MCF 10A (cell line): ENCODE results near the gene C19orf81. TPM values are rescaled to one million over a fixed set of nuclear protein-coding genes. Genes with fewer than 3 reads are reported as not detected.

Experiments used
- BruUV-seq: library from RNA; stranded (reverse); fragments of 400-500 nt; replicated peaks from 2 replicates; lab custom pipeline; 2021; lab: Mats Ljungman, UMichigan
- CTCF ChIA-PET: fragments of 300-600 bp; sonication (Branson Sonifier 250); formaldehyde crosslinking; extraction: SDS; loops from one replicate; lab custom pipeline; 2021; ENCODE audit warnings: antibody characterized with exemption, inconsistent platforms; lab: Yijun Ruan, JAX
- POLR2A ChIA-PET: fragments of 300-600, 350-650 bp; sonication (Branson Sonifier 250); formaldehyde crosslinking; extraction: SDS; loops from one replicate; lab custom pipeline; 2020; ENCODE audit warnings: antibody characterized with exemption, inconsistent platforms; lab: Yijun Ruan, JAX
- DNase-seq: peaks from one replicate; pipeline ENCODE4 v3.0.0-alpha.2; 2018; ENCODE audit not compliant: unreplicated experiment
- H3K27ac Mint-ChIP-seq: one replicate; pipeline ENCODE4 v1.8.0; 2022; ENCODE audit warnings: mild to moderate bottlenecking, low read depth, mixed read lengths; ENCODE audit not compliant: unreplicated experiment
- H3K27me3 Mint-ChIP-seq: one replicate; pipeline ENCODE4 v1.8.0; 2022; ENCODE audit warnings: mixed read lengths; ENCODE audit not compliant: insufficient read depth, unreplicated experiment
- H3K36me3 Mint-ChIP-seq: one replicate; pipeline ENCODE4 v1.8.0; 2022; ENCODE audit warnings: mild to moderate bottlenecking, moderate library complexity, mixed read lengths; ENCODE audit not compliant: insufficient read depth, unreplicated experiment
- H3K4me1 Mint-ChIP-seq: one replicate; pipeline ENCODE4 v1.8.0; 2022; ENCODE audit warnings: mixed read lengths; ENCODE audit not compliant: insufficient read depth, unreplicated experiment
- H3K4me3 Mint-ChIP-seq: one replicate; pipeline ENCODE4 v1.8.0; 2022; ENCODE audit warnings: mild to moderate bottlenecking, moderate library complexity, mixed read lengths; ENCODE audit not compliant: unreplicated experiment
- H3K9me3 Mint-ChIP-seq: one replicate; pipeline ENCODE4 v1.8.0; 2022; ENCODE audit warnings: mixed read lengths; ENCODE audit not compliant: unreplicated experiment
- intact Hi-C: fragments of 100-400 bp; cut with micrococcal nuclease; formaldehyde crosslinking; loops from 2 replicates; pipeline ENCODE4 v1.14.1; 2022
- total RNA-seq: library from RNA; stranded (reverse); gene quantifications from 2 replicates; pipeline ENCODE4 v1.2.3, GENCODE V29; 2022
- TF ChIP-seq, protein P1 (sequence below): fragments of 200-600 bp; IDR thresholded peaks from one replicate; pipeline ENCODE4 v1.8.0; 2022; ENCODE audit warnings: antibody characterized with exemption, mild to moderate bottlenecking; ENCODE audit not compliant: unreplicated experiment

C19orf81 gene
- total RNA-seq, 1 experiment from 2014 or later, result not detected

DNA sequence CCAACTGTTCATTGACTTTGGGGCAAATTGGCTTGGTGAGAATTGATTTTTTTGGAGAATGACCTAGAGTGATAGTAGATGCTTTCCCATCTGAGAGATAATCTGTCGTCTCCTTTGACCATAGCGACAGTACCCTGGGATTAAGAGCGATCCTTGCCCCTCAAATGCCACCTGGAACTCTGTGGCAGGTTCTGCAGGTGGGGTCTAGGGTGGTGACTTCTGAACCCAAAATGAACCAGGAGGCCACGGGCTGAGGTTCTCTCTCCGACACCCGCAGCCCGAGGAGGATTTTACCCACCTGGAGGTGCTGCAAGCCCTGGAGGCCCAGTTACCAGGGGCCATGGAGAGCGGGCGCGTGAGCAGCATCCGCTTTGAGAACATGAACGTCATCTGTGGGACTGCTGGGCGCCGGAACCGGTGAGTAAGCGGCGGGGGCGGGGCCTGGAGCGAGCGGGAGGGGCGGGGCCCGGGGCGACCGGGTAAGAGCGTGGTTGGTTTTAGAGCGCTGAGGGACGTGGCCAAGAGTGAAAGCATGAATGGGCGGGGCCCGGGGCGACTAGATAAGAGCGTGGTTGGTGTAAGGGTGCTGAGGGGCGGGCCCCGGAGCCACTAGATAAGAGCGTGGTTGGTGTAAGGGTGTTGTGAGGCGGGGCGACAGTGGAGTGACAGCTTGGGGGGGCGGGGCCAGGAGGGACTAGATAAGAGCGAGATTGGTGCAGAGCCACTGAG lies 8.6 kb downstream of the C19orf81 start:
- Mint-ChIP-seq H3K36me3 (peaks cover 6% of the 10 kb centered on the region), H3K27me3 (peaks cover 21% of the 10 kb centered on the region), H3K27ac (no peak overlapping the region), H3K9me3 (peaks cover 46% of the 10 kb centered on the region), H3K4me1 (peaks cover 6% of the 10 kb centered on the region), H3K4me3 (peak overlapping the region; percentile 64)
- ChIA-PET CTCF (interaction anchor here (1.1 kb wide), 1 partner anchor 12 kb away, joined by 4 read pairs; no protein-coding TSS in a partner anchor), POLR2A (no interaction called here)
- TF ChIP-seq, protein P1, sequence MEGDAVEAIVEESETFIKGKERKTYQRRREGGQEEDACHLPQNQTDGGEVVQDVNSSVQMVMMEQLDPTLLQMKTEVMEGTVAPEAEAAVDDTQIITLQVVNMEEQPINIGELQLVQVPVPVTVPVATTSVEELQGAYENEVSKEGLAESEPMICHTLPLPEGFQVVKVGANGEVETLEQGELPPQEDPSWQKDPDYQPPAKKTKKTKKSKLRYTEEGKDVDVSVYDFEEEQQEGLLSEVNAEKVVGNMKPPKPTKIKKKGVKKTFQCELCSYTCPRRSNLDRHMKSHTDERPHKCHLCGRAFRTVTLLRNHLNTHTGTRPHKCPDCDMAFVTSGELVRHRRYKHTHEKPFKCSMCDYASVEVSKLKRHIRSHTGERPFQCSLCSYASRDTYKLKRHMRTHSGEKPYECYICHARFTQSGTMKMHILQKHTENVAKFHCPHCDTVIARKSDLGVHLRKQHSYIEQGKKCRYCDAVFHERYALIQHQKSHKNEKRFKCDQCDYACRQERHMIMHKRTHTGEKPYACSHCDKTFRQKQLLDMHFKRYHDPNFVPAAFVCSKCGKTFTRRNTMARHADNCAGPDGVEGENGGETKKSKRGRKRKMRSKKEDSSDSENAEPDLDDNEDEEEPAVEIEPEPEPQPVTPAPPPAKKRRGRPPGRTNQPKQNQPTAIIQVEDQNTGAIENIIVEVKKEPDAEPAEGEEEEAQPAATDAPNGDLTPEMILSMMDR, result no peak
- BruUV-seq, result no TSS peak
- intact Hi-C loops, result no loop called here
- peak; percentile 93 for DNase-seq

DNA sequence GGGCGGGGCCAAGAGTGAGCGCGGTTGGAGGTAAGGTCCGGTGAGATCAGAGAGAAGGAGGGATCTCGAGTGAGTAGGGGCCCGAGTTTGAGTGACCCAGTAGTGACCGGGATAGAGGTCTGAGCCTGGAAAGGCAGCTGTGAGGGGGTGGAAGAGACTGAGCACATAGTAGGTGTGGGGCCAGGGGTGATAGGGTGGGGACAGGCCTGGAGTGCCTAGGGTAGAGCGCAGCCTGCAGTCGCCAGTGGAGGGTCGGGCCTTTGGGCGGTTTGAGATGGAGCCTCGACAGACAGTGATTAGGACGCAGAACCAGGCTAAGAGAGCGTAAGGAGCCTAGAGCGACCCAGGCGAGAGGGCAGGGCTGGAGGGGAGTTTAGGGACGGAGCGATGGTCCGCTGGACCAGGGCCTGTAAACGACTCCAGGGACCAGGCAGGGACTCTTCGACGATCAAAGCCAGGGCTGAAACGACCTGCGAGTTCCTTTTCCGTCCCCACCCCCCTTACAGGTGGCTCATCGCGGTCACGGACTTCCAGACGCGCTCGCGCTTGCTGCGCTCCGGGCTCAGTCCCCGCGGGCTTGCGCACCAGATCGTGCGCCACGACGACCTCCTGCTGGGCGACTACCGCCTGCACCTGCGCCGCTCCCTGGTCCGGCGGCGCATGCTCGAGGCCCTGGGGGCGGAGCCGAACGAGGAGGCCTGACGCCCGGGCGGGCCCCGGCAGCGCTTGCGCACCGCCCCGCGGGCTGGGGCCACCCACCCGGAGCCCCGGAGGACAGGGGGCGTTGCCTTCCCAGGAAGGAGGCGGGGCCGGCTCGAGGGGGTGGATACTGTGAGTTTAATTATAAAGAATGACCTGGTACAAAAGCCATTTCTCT lies 9.4 kb downstream of the C19orf81 start:
- H3K4me1 Mint-ChIP-seq, result peaks cover 6% of the 10 kb centered on the region
- DNase-seq, result no peak
- ChIA-PET POLR2A (no interaction called here), CTCF (interaction anchor here (1.1 kb wide), 1 partner anchor 11 kb away, joined by 4 read pairs; no protein-coding TSS in a partner anchor)
- BruUV-seq, result no TSS peak
- peak overlapping the region; percentile 64 for H3K4me3 Mint-ChIP-seq
- H3K27ac Mint-ChIP-seq, result no peak overlapping the region
- H3K9me3 Mint-ChIP-seq, result peaks cover 51% of the 10 kb centered on the region
- peaks cover 6% of the 10 kb centered on the region for H3K36me3 Mint-ChIP-seq
- intact Hi-C loops, result no loop called here
- TF ChIP-seq, protein P1, result no peak
- peaks cover 19% of the 10 kb centered on the region for H3K27me3 Mint-ChIP-seq

DNA sequence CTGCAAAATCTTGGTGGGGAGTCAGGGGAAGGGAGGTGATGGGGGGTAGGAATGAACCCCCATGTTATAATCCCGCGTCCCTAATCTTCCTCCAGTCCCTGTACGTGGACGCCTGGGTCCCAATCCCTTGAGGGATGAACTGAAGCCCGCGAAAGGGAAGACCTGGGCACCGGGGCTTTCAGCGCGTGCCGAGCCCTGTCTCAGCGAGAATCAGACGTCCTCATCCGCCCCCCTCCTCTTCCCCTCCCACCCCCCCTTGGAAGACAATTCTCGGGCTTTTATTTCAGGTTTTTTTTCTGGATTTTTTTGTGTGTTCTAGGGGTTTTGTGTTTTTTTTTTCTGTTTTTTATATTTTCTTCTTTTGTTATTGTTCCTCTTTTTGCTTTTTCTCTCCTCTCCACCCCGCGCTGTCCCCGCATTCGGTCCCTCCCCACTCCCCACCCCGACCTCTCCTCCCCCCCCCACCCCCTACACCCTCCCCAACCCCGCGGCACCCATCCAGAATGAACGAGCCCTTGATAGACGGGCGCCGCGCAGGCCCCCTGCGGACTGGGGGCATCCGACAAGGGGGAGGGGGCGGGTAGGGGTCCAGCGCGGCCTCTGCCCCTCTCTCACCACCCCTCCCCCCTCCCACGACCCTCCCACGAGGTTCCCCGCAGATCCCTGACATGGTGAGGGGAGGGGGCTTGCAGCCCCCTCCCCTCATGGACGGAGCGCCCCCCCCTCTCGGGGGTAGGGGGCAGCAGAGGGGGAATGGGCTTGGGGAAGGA lies 10.3 kb downstream of the C19orf81 start:
- no peak for DNase-seq
- CTCF ChIA-PET, result interaction anchor here (1.1 kb wide), 1 partner anchor 10 kb away, joined by 4 read pairs; no protein-coding TSS in a partner anchor
- peaks cover 6% of the 10 kb centered on the region for H3K36me3 Mint-ChIP-seq
- H3K27me3 Mint-ChIP-seq, result peaks cover 11% of the 10 kb centered on the region
- peaks cover 6% of the 10 kb centered on the region for H3K4me1 Mint-ChIP-seq
- intact Hi-C loops, result no loop called here
- POLR2A ChIA-PET, result no interaction called here
- H3K4me3 Mint-ChIP-seq, result no peak overlapping the region
- BruUV-seq, result no TSS peak
- H3K27ac Mint-ChIP-seq, result no peak overlapping the region
- H3K9me3 Mint-ChIP-seq, result peaks cover 47% of the 10 kb centered on the region
- TF ChIP-seq, protein P1, result no peak
